IMR-90 (cell line): Measurements from ENCODE around the gene CYTH4. TPM values are rescaled to one million over a fixed set of nuclear protein-coding genes. Genes with fewer than 3 reads are reported as not detected.
A peak's percentile ranks its signal among the peaks of the same experiment; 100 is the strongest.

Experiments used
- ATAC-seq: fragments of 200-7000 bp; cut with Tn5 transposase; 2 replicates; pipeline ENCODE4 v1.9.1; 2020; ENCODE audit warnings: low read depth, mild to moderate bottlenecking, moderate library complexity
- BruUV-seq: library from RNA; stranded (reverse); fragments of 400-500 nt; replicated peaks from 2 replicates; lab custom pipeline; 2021; lab: Mats Ljungman, UMichigan
- CTCF ChIA-PET: fragments of 300-600 bp; formaldehyde crosslinking; extraction: SDS; loops from one replicate; lab custom pipeline; 2021; ENCODE audit warnings: antibody characterized with exemption; lab: Yijun Ruan, JAX
- POLR2A ChIA-PET: fragments of 300-600 bp; sonication (Branson Sonifier 250); formaldehyde crosslinking; loops from one replicate; lab custom pipeline; 2022; ENCODE audit warnings: antibody characterized with exemption; ENCODE audit not compliant: unreplicated experiment; lab: Charles Lee
- DNase-seq: peaks from one replicate; pipeline ENCODE4 v3.0.0; 2013
- H2AFZ ChIP-seq: replicated peaks from 2 replicates; pipeline ENCODE3; 2013; ENCODE audit warnings: low read length, mild to moderate bottlenecking; ENCODE audit not compliant: poor library complexity
- H2AK5ac ChIP-seq: 2 replicates; pipeline ENCODE4 v1.6.1; 2013; ENCODE audit warnings: low read depth, low read length, inconsistent platforms
- H2AK9ac ChIP-seq: replicated peaks from 2 replicates; pipeline ENCODE3; 2013; ENCODE audit warnings: mild to moderate bottlenecking, low read depth, low read length, moderate library complexity; ENCODE audit not compliant: poor library complexity
- H2BK120ac ChIP-seq: 2 replicates; pipeline ENCODE4 v1.6.1; 2013; ENCODE audit warnings: low read depth, low read length, inconsistent platforms
- H2BK15ac ChIP-seq: 3 replicates; pipeline ENCODE4 v1.6.1; 2013; ENCODE audit warnings: low read depth, low read length, inconsistent platforms
- H2BK20ac ChIP-seq: 2 replicates; pipeline ENCODE4 v1.6.1; 2013; ENCODE audit warnings: low read depth, mild to moderate bottlenecking, inconsistent platforms, low read length, moderate library complexity
- H2BK5ac ChIP-seq: 2 replicates; pipeline ENCODE4 v1.6.1; 2013; ENCODE audit warnings: mild to moderate bottlenecking, low read depth, low read length, inconsistent platforms; ENCODE audit not compliant: poor library complexity, severe bottlenecking
- H3K14ac ChIP-seq: replicated peaks from 2 replicates; pipeline ENCODE4 v1.6.1; 2013; ENCODE audit warnings: low read depth, low read length, inconsistent platforms
- H3K18ac ChIP-seq: 2 replicates; pipeline ENCODE4 v1.6.1; 2013; ENCODE audit warnings: low read depth, low read length, control low read depth
- H3K23ac ChIP-seq: 2 replicates; pipeline ENCODE4 v1.6.1; 2013; ENCODE audit warnings: low read depth, low read length, inconsistent platforms
- H3K27ac ChIP-seq: 2 replicates; pipeline ENCODE4 v1.5.1; 2013; ENCODE audit warnings: mild to moderate bottlenecking, control low read depth, low read length; ENCODE audit not compliant: insufficient read depth
- H3K27me3 ChIP-seq: 2 replicates; pipeline ENCODE4 v1.6.1; 2013; ENCODE audit warnings: low read length; ENCODE audit not compliant: control insufficient read depth, insufficient read depth
- H3K36me3 ChIP-seq: 2 replicates; pipeline ENCODE4 v1.6.1; 2013; ENCODE audit warnings: low read length, mixed read lengths; ENCODE audit not compliant: control insufficient read depth, insufficient read depth
- H3K4ac ChIP-seq: 2 replicates; pipeline ENCODE4 v1.6.1; 2013; ENCODE audit warnings: low read depth, low read length, inconsistent platforms
- H3K4me1 ChIP-seq: 2 replicates; pipeline ENCODE4 v1.6.1; 2013; ENCODE audit warnings: low read length, mixed read lengths; ENCODE audit not compliant: control insufficient read depth, insufficient read depth
- H3K4me2 ChIP-seq: 2 replicates; pipeline ENCODE4 v1.6.1; 2013; ENCODE audit warnings: low read depth, mild to moderate bottlenecking, control low read depth, low read length, moderate library complexity
- H3K4me3 ChIP-seq: 2 replicates; pipeline ENCODE4 v1.5.1; 2013; ENCODE audit warnings: low read depth, mild to moderate bottlenecking, control low read depth, low read length, moderate library complexity; ENCODE audit not compliant: insufficient read depth
- H3K56ac ChIP-seq: 2 replicates; pipeline ENCODE4 v1.6.1; 2013; ENCODE audit warnings: low read length, inconsistent platforms; ENCODE audit not compliant: insufficient read depth; ENCODE audit errors: extremely low read depth
- H3K79me1 ChIP-seq, 2 experiments: 2 replicates each; pipeline ENCODE4 v1.6.1; 2013; ENCODE audit warnings: low read length in 2 of 2, inconsistent platforms in 1 of 2, low read depth in 1 of 2
- H3K9ac ChIP-seq: 2 replicates; pipeline ENCODE4 v1.6.1; 2013; ENCODE audit warnings: low read depth, low read length, control low read depth
- H3K9me1 ChIP-seq: 2 replicates; pipeline ENCODE4 v1.6.1; 2013; ENCODE audit warnings: low read length, inconsistent platforms; ENCODE audit not compliant: insufficient read depth
- H3K9me3 ChIP-seq: 2 replicates; pipeline ENCODE4 v1.6.1; 2013; ENCODE audit warnings: low read length; ENCODE audit not compliant: control insufficient read depth, insufficient read depth
- H4K20me1 ChIP-seq: 2 replicates; pipeline ENCODE4 v1.6.1; 2013; ENCODE audit warnings: low read length, inconsistent platforms; ENCODE audit not compliant: insufficient read depth
- H4K5ac ChIP-seq: 2 replicates; pipeline ENCODE4 v1.6.1; 2013; ENCODE audit warnings: mild to moderate bottlenecking, low read depth, low read length, control low read depth
- H4K8ac ChIP-seq, 2 experiments: 2 replicates each; pipeline ENCODE4 v1.6.1; 2013; ENCODE audit warnings: low read depth in 2 of 2, low read length in 2 of 2, control low read depth in 1 of 2, inconsistent platforms in 1 of 2
- H4K91ac ChIP-seq: 2 replicates; pipeline ENCODE4 v1.6.1; 2013; ENCODE audit warnings: low read depth, low read length, inconsistent platforms; ENCODE audit not compliant: insufficient read depth
- BHLHE40 ChIP-seq: fragments of 150-350 bp; IDR thresholded peaks from 2 replicates; pipeline ENCODE4 v1.6.1; 2016; ENCODE audit warnings: mild to moderate bottlenecking, low read depth, low read length
- CEBPB ChIP-seq: IDR thresholded peaks from 2 replicates; pipeline ENCODE4 v1.6.1; 2012; ENCODE audit warnings: low read depth, low read length, improper control_type of control experiment
- CHD1 ChIP-seq: IDR thresholded peaks from 2 replicates; pipeline ENCODE4 v1.6.1; 2012; ENCODE audit warnings: low read depth, low read length, improper control_type of control experiment
- CTCF ChIP-seq: conservative IDR thresholded peaks from 2 replicates; pipeline ENCODE4 v1.5.1; 2012; ENCODE audit warnings: mild to moderate bottlenecking, low read depth, low read length, improper control_type of control experiment
- FOS ChIP-seq: fragments of 150-350 bp; IDR thresholded peaks from 2 replicates; pipeline ENCODE4 v1.6.1; 2016; ENCODE audit warnings: low read depth, low read length
- MAFK ChIP-seq: IDR thresholded peaks from 2 replicates; pipeline ENCODE4 v1.6.1; 2012; ENCODE audit warnings: low read depth, low read length, improper control_type of control experiment
- MAZ ChIP-seq: IDR thresholded peaks from 2 replicates; pipeline ENCODE4 v1.6.1; 2012; ENCODE audit warnings: low read depth, mild to moderate bottlenecking, low read length, improper control_type of control experiment, moderate library complexity, borderline replicate concordance
- MXI1 ChIP-seq: IDR thresholded peaks from 2 replicates; pipeline ENCODE4 v1.6.1; 2012; ENCODE audit warnings: low read depth, mild to moderate bottlenecking, low read length, moderate library complexity, borderline replicate concordance
- NFE2L2 ChIP-seq: fragments of 150-350 bp; IDR thresholded peaks from 2 replicates; pipeline ENCODE4 v1.6.1; 2016; ENCODE audit warnings: low read depth, mild to moderate bottlenecking, low read length
- POLR2A ChIP-seq: IDR thresholded peaks from 2 replicates; pipeline ENCODE4 v1.6.1; 2012; ENCODE audit warnings: mild to moderate bottlenecking, low read depth, low read length
- RAD21 ChIP-seq: IDR thresholded peaks from 2 replicates; pipeline ENCODE4 v1.6.1; 2012; ENCODE audit warnings: low read length, improper control_type of control experiment
- RCOR1 ChIP-seq: IDR thresholded peaks from 2 replicates; pipeline ENCODE4 v1.6.1; 2012; ENCODE audit warnings: mild to moderate bottlenecking, low read length, improper control_type of control experiment; ENCODE audit not compliant: insufficient replicate concordance
- RFX5 ChIP-seq: IDR thresholded peaks from 2 replicates; pipeline ENCODE4 v1.8.0; 2012; ENCODE audit warnings: low read depth, mild to moderate bottlenecking, low read length, moderate library complexity
- SMC3 ChIP-seq: fragments of 150-350 bp; IDR thresholded peaks from 2 replicates; pipeline ENCODE4 v1.6.1; 2016; ENCODE audit warnings: low read depth, mild to moderate bottlenecking, antibody characterized with exemption, low read length, moderate library complexity
- WGBS, 2 experiments: methylation state at CpG; one replicate each; pipeline versions ENCODE4 v1.1.5 to v1.1.7; 2013; ENCODE audit warnings: missing lambda C conversion rate in 2 of 2; ENCODE audit not compliant: insufficient read length in 1 of 2; ENCODE audit errors: extremely low coverage in 2 of 2; 5-methylcytosine and 5-hydroxymethylcytosine counted together
- dilution Hi-C: fragments of 300-500 bp; cut with HindIII; formaldehyde crosslinking; loops from one replicate; pipeline ENCODE4 v1.14.3; 2018; ENCODE audit warnings: low sequenced_read_pairs; ENCODE audit not compliant: unreplicated experiment
- in situ Hi-C: fragments of 300-500 bp; cut with MboI; formaldehyde crosslinking; loops from 3 replicates; pipeline ENCODE4 v1.14.3; 2019; ENCODE audit warnings: low sequenced_read_pairs, inconsistent platforms, mixed read lengths
- intact Hi-C: fragments of 100-400 bp; cut with micrococcal nuclease; formaldehyde crosslinking; loops from 2 replicates; pipeline ENCODE4 v1.10.0; 2022
- polyA plus RNA-seq, 3 experiments: library from polyadenylated mRNA; depleted of rRNA; stranded (reverse); fragments of >200 nt; gene quantifications; 2 replicates each; pipeline ENCODE4 v1.2.3, GENCODE V29; 2012; ENCODE audit warnings: low replicate concordance in 1 of 3
- total RNA-seq: library from RNA; depleted of rRNA; stranded (reverse); fragments of >200 nt; gene quantifications from 2 replicates; pipeline ENCODE4 v1.2.3, GENCODE V29; 2012
- TF ChIP-seq, protein P1 (sequence below): fragments of 150-350 bp; IDR thresholded peaks from 2 replicates; pipeline ENCODE4 v1.6.1; 2016; ENCODE audit warnings: low read depth, mild to moderate bottlenecking, low read length, moderate library complexity, borderline replicate concordance
- TF ChIP-seq, protein P2 (sequence below): fragments of 150-350 bp; IDR thresholded peaks from 2 replicates; pipeline ENCODE4 v1.6.1; 2017; ENCODE audit warnings: mild to moderate bottlenecking, antibody characterized with exemption, low read length, low read depth

The CYTH4 gene
- total and polyA plus RNA-seq, 2 of the 4 experiments (the other 2 are of a cell fraction) = 0.36 to 0.55 TPM

DNA sequence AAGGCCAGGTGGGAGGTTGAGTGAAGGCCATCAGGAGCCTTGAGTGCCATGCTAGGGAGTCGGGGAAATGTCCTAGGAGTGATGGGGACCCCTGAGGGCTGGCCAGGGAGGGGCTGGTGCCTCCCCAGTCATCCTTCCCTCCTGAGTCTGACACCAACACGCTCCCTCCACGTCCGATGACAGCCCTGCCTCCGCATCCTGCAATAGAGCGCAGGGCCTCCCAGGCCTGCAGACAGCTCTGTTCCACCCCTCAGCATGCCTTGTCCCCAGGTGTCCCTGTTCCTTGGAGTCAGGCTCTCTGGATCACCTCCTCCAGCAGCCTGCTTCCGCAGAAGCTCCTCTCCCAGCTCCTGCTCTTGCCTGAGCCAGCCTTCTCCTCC lies 41.4 kb upstream of the CYTH4 start:
- no peaks in the 10 kb centered on the region for H3K36me3 ChIP-seq
- ChIA-PET CTCF (no interaction called here), POLR2A (no interaction called here)
- no peak overlapping the region for H3K27ac ChIP-seq
- H2BK15ac ChIP-seq = no peak overlapping the region
- no peak overlapping the region for H4K8ac ChIP-seq
- TF ChIP-seq RAD21 = no peak
- TF ChIP-seq MAFK = no peak
- no peak for TF ChIP-seq SMC3
- TF ChIP-seq, protein P1, sequence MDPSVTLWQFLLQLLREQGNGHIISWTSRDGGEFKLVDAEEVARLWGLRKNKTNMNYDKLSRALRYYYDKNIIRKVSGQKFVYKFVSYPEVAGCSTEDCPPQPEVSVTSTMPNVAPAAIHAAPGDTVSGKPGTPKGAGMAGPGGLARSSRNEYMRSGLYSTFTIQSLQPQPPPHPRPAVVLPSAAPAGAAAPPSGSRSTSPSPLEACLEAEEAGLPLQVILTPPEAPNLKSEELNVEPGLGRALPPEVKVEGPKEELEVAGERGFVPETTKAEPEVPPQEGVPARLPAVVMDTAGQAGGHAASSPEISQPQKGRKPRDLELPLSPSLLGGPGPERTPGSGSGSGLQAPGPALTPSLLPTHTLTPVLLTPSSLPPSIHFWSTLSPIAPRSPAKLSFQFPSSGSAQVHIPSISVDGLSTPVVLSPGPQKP = no peak
- TF ChIP-seq FOS = no peak
- TF ChIP-seq BHLHE40 = no peak
- no peak for TF ChIP-seq MAZ
- no peak for TF ChIP-seq RCOR1
- TF ChIP-seq RFX5 = no peak
- TF ChIP-seq, protein P2, sequence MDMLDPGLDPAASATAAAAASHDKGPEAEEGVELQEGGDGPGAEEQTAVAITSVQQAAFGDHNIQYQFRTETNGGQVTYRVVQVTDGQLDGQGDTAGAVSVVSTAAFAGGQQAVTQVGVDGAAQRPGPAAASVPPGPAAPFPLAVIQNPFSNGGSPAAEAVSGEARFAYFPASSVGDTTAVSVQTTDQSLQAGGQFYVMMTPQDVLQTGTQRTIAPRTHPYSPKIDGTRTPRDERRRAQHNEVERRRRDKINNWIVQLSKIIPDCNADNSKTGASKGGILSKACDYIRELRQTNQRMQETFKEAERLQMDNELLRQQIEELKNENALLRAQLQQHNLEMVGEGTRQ = no peak
- TF ChIP-seq CHD1 = no peak
- TF ChIP-seq CEBPB = no peak
- TF ChIP-seq CTCF = no peak
- TF ChIP-seq POLR2A = no peak
- no peak for TF ChIP-seq NFE2L2
- no peak for TF ChIP-seq MXI1
- H3K56ac ChIP-seq = no peak overlapping the region
- H2AK5ac ChIP-seq = no peak overlapping the region
- H3K14ac ChIP-seq = no peak overlapping the region
- no peak overlapping the region for H2AFZ ChIP-seq
- BruUV-seq = no TSS peak
- no peak overlapping the region for H2BK120ac ChIP-seq
- no peak overlapping the region for H4K91ac ChIP-seq
- no peak overlapping the region for H3K4me3 ChIP-seq
- H3K4me1 ChIP-seq = peaks cover 15% of the 10 kb centered on the region
- no peaks in the 10 kb centered on the region for H3K27me3 ChIP-seq
- no peak overlapping the region for H3K4me2 ChIP-seq
- no peak overlapping the region for H3K9ac ChIP-seq
- no peak overlapping the region for H3K4ac ChIP-seq
- H4K20me1 ChIP-seq = no peaks in the 10 kb centered on the region
- H2AK9ac ChIP-seq = peak overlapping the region; percentile 23
- H3K9me3 ChIP-seq = no peaks in the 10 kb centered on the region
- in situ Hi-C loops (no loop called here), intact Hi-C loops (no loop called here), dilution Hi-C loops (no loop called here)
- DNase-seq = no peak
- H3K23ac ChIP-seq = no peak overlapping the region
- peaks cover 8 to 21% of the 10 kb centered on the region in 2 experiments; a peak in 3 of 4 replicates for H3K79me1 ChIP-seq
- ATAC-seq = no peak
- no peak overlapping the region for H2BK20ac ChIP-seq
- WGBS, 2 experiments = 94% methylated on average over 5 of the region's 7 CpGs; no CpG with 5 or more reads in 1 of the 2 experiments
- no peak overlapping the region for H4K5ac ChIP-seq
- no peak overlapping the region for H3K18ac ChIP-seq
- peaks cover 3% of the 10 kb centered on the region for H3K9me1 ChIP-seq
- no peak overlapping the region for H2BK5ac ChIP-seq
